Astrocyte (in vitro differentiated cells and primary cell): Measurements from ENCODE around the gene CDC42BPG. TPM values are rescaled to one million over a fixed set of nuclear protein-coding genes. Genes with fewer than 3 reads are reported as not detected.
A peak's percentile ranks its signal among the peaks of the same experiment; 100 is the strongest.
"Not testable (repeated sequence)": the region's sequence is repeated elsewhere in the genome, so short reads cannot be mapped to it uniquely, and the experiment has no call there.

ENCODE experiments used
- DNase-seq: peaks from one replicate; pipeline ENCODE4 v3.0.0-alpha.2; 2010; ENCODE audit warnings: low read depth
- FAIRE-seq: peaks from 2 replicates; lab custom pipeline; 2011; peaks lifted over from hg19 to GRCh38; lab: Jason Lieb, UNC
- H2AFZ ChIP-seq: 2 replicates; pipeline ENCODE4 v1.6.0; 2012; ENCODE audit warnings: low read depth, low read length, inconsistent platforms
- H3K27ac ChIP-seq: 2 replicates; pipeline ENCODE4 v1.5.1; 2011; ENCODE audit warnings: low read depth, low read length, inconsistent platforms
- H3K27me3 ChIP-seq: 2 replicates; pipeline ENCODE4 v1.6.0; 2011; ENCODE audit warnings: low read length, inconsistent platforms; ENCODE audit not compliant: insufficient read depth
- H3K36me3 ChIP-seq: 2 replicates; pipeline ENCODE4 v1.5.1; 2011; ENCODE audit warnings: low read length, inconsistent platforms; ENCODE audit not compliant: insufficient read depth
- H3K4me1 ChIP-seq: 2 replicates; pipeline ENCODE4 v1.5.1; 2011; ENCODE audit warnings: low read length, inconsistent platforms; ENCODE audit not compliant: insufficient read depth
- H3K4me2 ChIP-seq: 2 replicates; pipeline ENCODE4 v1.6.0; 2012; ENCODE audit warnings: low read length, inconsistent platforms
- H3K4me3 ChIP-seq: 2 replicates; pipeline ENCODE4 v1.5.1; 2011; ENCODE audit warnings: low read depth, mild to moderate bottlenecking, low read length, inconsistent platforms; ENCODE audit not compliant: insufficient read depth
- H3K79me2 ChIP-seq: 2 replicates; pipeline ENCODE4 v1.6.0; 2012; ENCODE audit warnings: mild to moderate bottlenecking, low read length, inconsistent platforms; ENCODE audit not compliant: insufficient read depth
- H3K9ac ChIP-seq: 2 replicates; pipeline ENCODE4 v1.6.0; 2012; ENCODE audit warnings: mild to moderate bottlenecking, low read length, inconsistent platforms
- H3K9me3 ChIP-seq: 2 replicates; pipeline ENCODE4 v1.5.1; 2012; ENCODE audit warnings: low read depth, mild to moderate bottlenecking, low read length, inconsistent platforms; ENCODE audit not compliant: insufficient read depth
- H4K20me1 ChIP-seq: 2 replicates; pipeline ENCODE4 v1.6.0; 2012; ENCODE audit warnings: low read length, inconsistent platforms; ENCODE audit not compliant: insufficient read depth
- H3K27ac Mint-ChIP-seq: one replicate; pipeline ENCODE4 v1.8.0; 2021; ENCODE audit warnings: mild to moderate bottlenecking, mixed read lengths; ENCODE audit not compliant: unreplicated experiment
- H3K27me3 Mint-ChIP-seq: one replicate; pipeline ENCODE4 v1.8.0; 2021; ENCODE audit warnings: low read depth, mixed read lengths; ENCODE audit not compliant: unreplicated experiment
- H3K36me3 Mint-ChIP-seq: one replicate; pipeline ENCODE4 v1.8.0; 2021; ENCODE audit warnings: low read depth, mixed read lengths; ENCODE audit not compliant: unreplicated experiment
- H3K4me1 Mint-ChIP-seq: one replicate; pipeline ENCODE4 v1.8.0; 2021; ENCODE audit warnings: low read depth, mixed read lengths; ENCODE audit not compliant: unreplicated experiment
- H3K4me3 Mint-ChIP-seq: one replicate; pipeline ENCODE4 v1.8.0; 2021; ENCODE audit warnings: mild to moderate bottlenecking, moderate library complexity, mixed read lengths; ENCODE audit not compliant: unreplicated experiment
- H3K9me3 Mint-ChIP-seq: one replicate; pipeline ENCODE4 v1.8.0; 2021; ENCODE audit warnings: mild to moderate bottlenecking, mixed read lengths; ENCODE audit not compliant: unreplicated experiment
- EZH2 ChIP-seq: IDR thresholded peaks from 2 replicates; pipeline ENCODE4 v1.6.1; 2012; ENCODE audit warnings: mild to moderate bottlenecking, low read length, inconsistent platforms; ENCODE audit not compliant: insufficient read depth
- total RNA-seq: library from RNA; stranded (reverse); gene quantifications from 2 replicates; pipeline ENCODE4 v1.2.1, GENCODE V29; 2021
- TF ChIP-seq, protein P1 (sequence below): IDR thresholded peaks from 2 replicates; pipeline ENCODE4 v1.5.1; 2011; ENCODE audit warnings: low read depth, mild to moderate bottlenecking, inconsistent platforms, low read length, moderate library complexity; ENCODE audit not compliant: insufficient read depth

CDC42BPG gene
- total RNA-seq, 1 donor from 2014 or later: 4.6 TPM

DNA sequence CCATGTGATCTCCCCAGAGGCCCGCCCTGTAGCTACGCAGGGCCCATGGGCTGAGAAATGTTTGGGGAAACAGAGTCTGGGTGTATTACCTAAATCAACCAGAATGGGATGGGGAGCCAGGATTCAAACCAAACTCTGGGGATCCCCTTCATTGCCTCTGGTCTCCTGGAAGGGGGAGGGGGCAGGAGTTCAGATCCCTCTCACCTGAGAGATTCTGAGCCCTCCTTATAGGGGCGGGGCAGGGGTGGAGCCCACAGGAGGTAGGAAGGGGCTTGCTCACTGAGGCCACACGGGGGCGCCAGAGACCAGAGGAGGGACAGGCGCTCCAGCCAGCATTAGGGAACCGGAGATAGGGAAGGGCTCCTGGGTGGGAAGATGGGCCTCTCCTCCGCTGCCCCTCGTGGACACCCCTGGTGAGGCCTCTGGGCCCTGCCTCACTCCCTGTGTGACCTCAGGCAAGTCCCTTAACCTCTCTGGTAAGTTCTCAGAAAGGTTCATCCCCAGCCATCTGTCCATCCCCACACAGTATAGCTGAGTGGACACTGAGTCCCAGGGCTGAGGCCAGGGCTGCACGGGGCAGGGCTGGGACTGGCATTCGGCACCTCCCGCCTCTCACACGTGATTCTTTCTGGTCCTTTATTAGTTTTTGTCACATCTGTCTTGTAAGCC lies 2.7 kb upstream of the CDC42BPG start:
- Histone ChIP-seq H3K27ac (no peak overlapping the region), H2AFZ (no peak overlapping the region), H3K9ac (no peak overlapping the region), H3K4me2 (no peak overlapping the region), H3K4me3 (no peak overlapping the region), H3K4me1 (peaks cover 11% of the 10 kb centered on the region), H3K9me3 (no peaks in the 10 kb centered on the region), H3K27me3 (no peaks in the 10 kb centered on the region), H3K79me2 (no peaks in the 10 kb centered on the region), H3K36me3 (no peaks in the 10 kb centered on the region), H4K20me1 (no peaks in the 10 kb centered on the region)
- no peaks in the 10 kb centered on the region for H3K27me3 Mint-ChIP-seq
- H3K36me3 Mint-ChIP-seq: no peaks in the 10 kb centered on the region
- H3K4me3 Mint-ChIP-seq: no peak overlapping the region
- TF ChIP-seq, protein P1, sequence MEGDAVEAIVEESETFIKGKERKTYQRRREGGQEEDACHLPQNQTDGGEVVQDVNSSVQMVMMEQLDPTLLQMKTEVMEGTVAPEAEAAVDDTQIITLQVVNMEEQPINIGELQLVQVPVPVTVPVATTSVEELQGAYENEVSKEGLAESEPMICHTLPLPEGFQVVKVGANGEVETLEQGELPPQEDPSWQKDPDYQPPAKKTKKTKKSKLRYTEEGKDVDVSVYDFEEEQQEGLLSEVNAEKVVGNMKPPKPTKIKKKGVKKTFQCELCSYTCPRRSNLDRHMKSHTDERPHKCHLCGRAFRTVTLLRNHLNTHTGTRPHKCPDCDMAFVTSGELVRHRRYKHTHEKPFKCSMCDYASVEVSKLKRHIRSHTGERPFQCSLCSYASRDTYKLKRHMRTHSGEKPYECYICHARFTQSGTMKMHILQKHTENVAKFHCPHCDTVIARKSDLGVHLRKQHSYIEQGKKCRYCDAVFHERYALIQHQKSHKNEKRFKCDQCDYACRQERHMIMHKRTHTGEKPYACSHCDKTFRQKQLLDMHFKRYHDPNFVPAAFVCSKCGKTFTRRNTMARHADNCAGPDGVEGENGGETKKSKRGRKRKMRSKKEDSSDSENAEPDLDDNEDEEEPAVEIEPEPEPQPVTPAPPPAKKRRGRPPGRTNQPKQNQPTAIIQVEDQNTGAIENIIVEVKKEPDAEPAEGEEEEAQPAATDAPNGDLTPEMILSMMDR: peak; percentile 65
- TF ChIP-seq EZH2: no peak
- H3K9me3 Mint-ChIP-seq: no peaks in the 10 kb centered on the region
- FAIRE-seq (no peak), DNase-seq (peak; percentile 47)
- no peak overlapping the region for H3K27ac Mint-ChIP-seq
- peaks cover 5% of the 10 kb centered on the region for H3K4me1 Mint-ChIP-seq

DNA sequence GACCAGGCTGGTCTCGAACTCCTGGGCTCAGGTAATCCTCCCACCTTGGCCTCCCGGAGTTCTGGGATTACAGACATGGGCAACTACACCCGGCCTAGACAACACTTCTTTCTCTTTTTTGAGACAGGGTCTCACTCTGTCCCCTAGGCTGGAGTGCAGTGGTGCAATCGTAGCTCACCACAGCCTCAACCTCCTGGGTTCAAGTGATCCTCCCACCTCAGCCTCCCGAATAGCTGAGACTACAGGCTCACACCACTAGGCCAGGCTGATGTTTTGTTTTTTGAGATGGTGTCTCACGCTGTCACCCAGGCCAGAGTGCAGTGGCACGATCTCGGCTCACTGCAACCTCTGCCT lies 1.3 kb upstream of the CDC42BPG start:
- not testable (repeated sequence) for H3K9ac ChIP-seq, H3K27ac Mint-ChIP-seq, H3K9me3 Mint-ChIP-seq, H3K27me3 Mint-ChIP-seq, H3K4me2 ChIP-seq, H3K79me2 ChIP-seq, H3K36me3 ChIP-seq, H4K20me1 ChIP-seq, H3K36me3 Mint-ChIP-seq, H3K4me1 Mint-ChIP-seq, H2AFZ ChIP-seq, H3K9me3 ChIP-seq, FAIRE-seq, H3K4me3 Mint-ChIP-seq, DNase-seq, H3K27ac ChIP-seq, H3K4me3 ChIP-seq, H3K27me3 ChIP-seq, H3K4me1 ChIP-seq

- H3K9me3 Mint-ChIP-seq: no peaks in the 10 kb centered on the region
- H3K4me3 ChIP-seq: no peak overlapping the region
- H3K36me3 Mint-ChIP-seq: no peaks in the 10 kb centered on the region
- no peaks in the 10 kb centered on the region for H4K20me1 ChIP-seq
- no peak overlapping the region for H3K27ac ChIP-seq
- no peaks in the 10 kb centered on the region for H3K79me2 ChIP-seq
- no peak overlapping the region for H3K9ac ChIP-seq
- H3K4me1 ChIP-seq: peaks cover 5% of the 10 kb centered on the region
- H3K27me3 ChIP-seq: no peaks in the 10 kb centered on the region
- H3K27ac Mint-ChIP-seq: peak overlapping the region; percentile 88
- H3K4me2 ChIP-seq: peak overlapping the region; percentile 57
- no peak overlapping the region for H2AFZ ChIP-seq
- TF ChIP-seq, protein P1: no peak
- TF ChIP-seq EZH2: no peak
- peak overlapping the region; percentile 77 for H3K4me3 Mint-ChIP-seq
- FAIRE-seq (no peak), DNase-seq (no peak)
- H3K36me3 ChIP-seq: no peaks in the 10 kb centered on the region
- H3K9me3 ChIP-seq: no peaks in the 10 kb centered on the region
- H3K4me1 Mint-ChIP-seq: peaks cover 5% of the 10 kb centered on the region
- H3K27me3 Mint-ChIP-seq: peaks cover 2% of the 10 kb centered on the region
These were observed 799 bp upstream of the CDC42BPG start for GRCh38 chr11:64845129-64845775.
